HL-60/S4 (cell line): ENCODE data around the gene PLAU.
"Not testable (repeated sequence)": the region's sequence is repeated elsewhere in the genome, so short reads cannot be mapped to it uniquely, and the experiment has no call there.

Experiments used
- in situ Hi-C: fragments of 300-500 bp; cut with MboI; formaldehyde crosslinking; loops from 2 replicates; pipeline ENCODE4 v1.14.3; 2022; ENCODE audit warnings: low sequenced_read_pairs

The PLAU gene

GRCh38 chr10:73917566-73918305 is 6.8 kb downstream of the PLAU start:
- in situ Hi-C loops: no loop called here

- in situ Hi-C loops: not testable (repeated sequence)
These were observed 8.5 kb downstream of the PLAU start for GRCh38 chr10:73919481-73919880.

- in situ Hi-C loops: no loop called here
These were observed 9.2 kb downstream of the PLAU start for GRCh38 chr10:73920089-73920488.

- in situ Hi-C loops: no loop called here
These were observed 11.3 kb downstream of the PLAU start for GRCh38 chr10:73922007-73922863.

- in situ Hi-C loops: no loop called here
These were observed 11.9 kb downstream of the PLAU start for GRCh38 chr10:73922864-73923133.

- in situ Hi-C loops: no loop called here
These were observed 13.1 kb downstream of the PLAU start for GRCh38 chr10:73923935-73924598.

- in situ Hi-C loops: no loop called here
These were observed 14.0 kb downstream of the PLAU start for GRCh38 chr10:73924935-73925334.

- in situ Hi-C loops: no loop called here
These were observed 14.6 kb downstream of the PLAU start for GRCh38 chr10:73925539-73925938.

- in situ Hi-C loops: no loop called here
These were observed 15.3 kb downstream of the PLAU start for GRCh38 chr10:73926152-73926764.

- in situ Hi-C loops: not testable (repeated sequence)
These were observed 19.8 kb downstream of the PLAU start for GRCh38 chr10:73930630-73931327.

GRCh38 chr10:73931767-73932619 is 21.1 kb downstream of the PLAU start:
- in situ Hi-C loops: no loop called here

GRCh38 chr10:73932620-73933112 is 21.7 kb downstream of the PLAU start:
- in situ Hi-C loops: no loop called here

- in situ Hi-C loops: no loop called here
These were observed 23.1 kb downstream of the PLAU start for GRCh38 chr10:73934074-73934473.

- in situ Hi-C loops: loop anchor here (5.0 kb wide), 1 partner anchor 49 kb away; no protein-coding TSS in a partner anchor
These were observed 25.0 kb downstream of the PLAU start for GRCh38 chr10:73935895-73936294.

GRCh38 chr10:73937333-73938043 is 26.6 kb downstream of the PLAU start:
- in situ Hi-C loops: loop anchor here (5.0 kb wide), 1 partner anchor 50 kb away; no protein-coding TSS in a partner anchor

GRCh38 chr10:73940634-73941221 is 29.8 kb downstream of the PLAU start:
- in situ Hi-C loops: loop anchor here (10.0 kb wide), 1 partner anchor 96 kb away; no protein-coding TSS in a partner anchor

GRCh38 chr10:73941300-73941699 is 30.4 kb downstream of the PLAU start:
- in situ Hi-C loops: loop anchor here (10.0 kb wide), 1 partner anchor 96 kb away; no protein-coding TSS in a partner anchor

- in situ Hi-C loops: loop anchor here (10.0 kb wide), 1 partner anchor 100 kb away; no protein-coding TSS in a partner anchor
These were observed 33.6 kb downstream of the PLAU start for GRCh38 chr10:73944356-73945100.
